GM06990 (cell line): ENCODE results near the gene ZNF398.
"Not testable (repeated sequence)": the region's sequence is repeated elsewhere in the genome, so short reads cannot be mapped to it uniquely, and the experiment has no call there.

Source experiments
- DNase-seq: peaks from one replicate; pipeline ENCODE4 v3.0.0-alpha.2; 2011; ENCODE audit not compliant: insufficient read length; ENCODE audit errors: extremely low read depth
- H3K27me3 ChIP-seq: replicated peaks from 2 replicates; pipeline ENCODE4 v1.6.0; 2011; ENCODE audit warnings: low read length; ENCODE audit not compliant: control insufficient read depth, insufficient read depth
- H3K36me3 ChIP-seq: 2 replicates; pipeline ENCODE4 v1.5.1; 2011; ENCODE audit warnings: low read length; ENCODE audit not compliant: control insufficient read depth, insufficient read depth
- H3K4me3 ChIP-seq: replicated peaks from 2 replicates; pipeline ENCODE4 v1.5.1; 2011; ENCODE audit warnings: low read depth, mild to moderate bottlenecking, control low read depth, low read length
- TF ChIP-seq, protein P1 (sequence below): IDR thresholded peaks from 2 replicates; pipeline ENCODE4 v1.5.1; 2011; ENCODE audit warnings: low read length, control low read depth, mild to moderate bottlenecking, inconsistent platforms; ENCODE audit not compliant: insufficient read depth, poor library complexity, severe bottlenecking

The ZNF398 gene

DNA sequence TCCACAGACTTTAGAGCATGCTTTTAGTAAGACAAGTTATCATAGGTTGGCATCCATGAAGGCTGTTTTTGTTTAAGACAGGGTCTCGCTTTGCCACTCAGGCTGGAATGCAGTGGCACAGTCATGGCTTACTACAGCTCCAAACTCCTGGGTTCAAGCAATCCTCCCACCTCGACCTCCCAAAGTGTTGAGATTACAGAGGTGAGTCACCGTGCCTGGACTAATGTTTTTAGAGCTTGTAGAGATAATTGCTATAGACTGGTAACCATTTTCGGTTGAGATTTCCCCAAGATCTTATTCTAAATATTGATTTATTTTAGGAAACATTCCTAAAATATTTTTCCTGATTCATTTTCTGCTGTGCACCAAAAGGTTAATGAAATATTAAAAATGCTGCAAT, 5.4 kb upstream of the ZNF398 start:
- Histone ChIP-seq H3K27me3 (no peaks in the 10 kb centered on the region), H3K36me3 (no peaks in the 10 kb centered on the region; the same call in 1 of the 2 replicates), H3K4me3 (no peak overlapping the region)
- TF ChIP-seq, protein P1, sequence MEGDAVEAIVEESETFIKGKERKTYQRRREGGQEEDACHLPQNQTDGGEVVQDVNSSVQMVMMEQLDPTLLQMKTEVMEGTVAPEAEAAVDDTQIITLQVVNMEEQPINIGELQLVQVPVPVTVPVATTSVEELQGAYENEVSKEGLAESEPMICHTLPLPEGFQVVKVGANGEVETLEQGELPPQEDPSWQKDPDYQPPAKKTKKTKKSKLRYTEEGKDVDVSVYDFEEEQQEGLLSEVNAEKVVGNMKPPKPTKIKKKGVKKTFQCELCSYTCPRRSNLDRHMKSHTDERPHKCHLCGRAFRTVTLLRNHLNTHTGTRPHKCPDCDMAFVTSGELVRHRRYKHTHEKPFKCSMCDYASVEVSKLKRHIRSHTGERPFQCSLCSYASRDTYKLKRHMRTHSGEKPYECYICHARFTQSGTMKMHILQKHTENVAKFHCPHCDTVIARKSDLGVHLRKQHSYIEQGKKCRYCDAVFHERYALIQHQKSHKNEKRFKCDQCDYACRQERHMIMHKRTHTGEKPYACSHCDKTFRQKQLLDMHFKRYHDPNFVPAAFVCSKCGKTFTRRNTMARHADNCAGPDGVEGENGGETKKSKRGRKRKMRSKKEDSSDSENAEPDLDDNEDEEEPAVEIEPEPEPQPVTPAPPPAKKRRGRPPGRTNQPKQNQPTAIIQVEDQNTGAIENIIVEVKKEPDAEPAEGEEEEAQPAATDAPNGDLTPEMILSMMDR = no peak
- DNase-seq = no peak

DNA sequence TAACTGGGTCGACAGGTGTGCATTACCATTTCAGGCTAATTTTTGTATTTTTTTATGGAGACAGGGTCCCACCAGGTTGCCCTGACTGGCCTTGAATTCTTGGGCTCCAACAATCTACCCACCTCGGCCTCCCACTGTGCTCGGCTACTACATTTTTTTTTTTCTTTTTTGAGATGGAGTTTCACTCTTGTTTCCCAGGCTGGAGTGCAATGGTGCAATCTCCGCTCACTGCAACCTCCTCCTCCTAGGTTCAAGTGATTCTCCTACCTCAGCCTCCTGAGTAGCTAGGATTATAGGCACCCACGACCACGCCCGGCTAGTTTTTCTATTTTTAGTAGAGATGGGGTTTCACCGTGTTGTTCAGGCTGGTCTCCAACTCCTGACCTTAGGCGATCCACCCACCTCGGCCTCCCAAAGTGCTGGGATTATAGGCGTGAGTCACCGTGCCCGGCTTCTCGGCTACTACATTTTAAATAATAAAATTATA, 2.8 kb upstream of the ZNF398 start:
- not testable (repeated sequence) for H3K4me3 ChIP-seq, H3K36me3 ChIP-seq, DNase-seq, H3K27me3 ChIP-seq

DNA sequence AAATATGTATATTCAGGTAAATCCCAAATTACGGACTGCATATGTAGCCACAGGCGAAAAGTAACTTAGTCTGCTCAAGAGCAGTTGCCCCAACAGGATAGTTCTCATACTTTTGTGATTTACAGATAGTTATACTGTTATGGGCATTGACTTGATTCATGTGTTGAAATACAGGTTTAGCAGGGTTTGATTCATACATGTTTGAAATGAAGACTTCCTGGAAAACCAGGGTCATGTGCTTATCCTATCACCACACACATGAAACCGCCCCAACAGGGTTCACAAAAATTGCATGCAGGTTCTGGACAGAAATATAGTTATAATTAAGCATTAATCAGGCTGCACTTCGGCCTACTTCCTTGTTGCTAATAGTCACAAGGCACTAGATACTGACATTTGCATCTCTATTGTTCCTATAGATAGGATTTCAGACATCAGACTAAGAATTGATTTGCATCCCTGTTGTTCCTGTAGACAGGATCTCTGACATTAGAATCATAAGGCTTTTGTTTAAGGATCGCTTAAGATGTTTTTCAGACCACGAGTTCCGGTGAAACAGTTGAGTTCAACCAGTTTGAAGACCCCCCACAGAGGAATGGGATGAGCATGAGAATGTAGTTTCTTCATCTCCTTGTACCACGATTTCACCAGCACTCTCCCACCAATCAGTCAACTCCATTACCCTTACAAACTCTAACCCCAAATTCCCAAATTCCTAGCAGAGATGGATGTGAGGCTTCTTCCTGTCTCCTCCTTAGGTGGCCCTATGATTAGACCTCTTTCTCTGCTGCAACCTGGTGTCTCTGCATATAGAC, 2.0 kb upstream of the ZNF398 start:
- no peaks in the 10 kb centered on the region for H3K27me3 ChIP-seq
- TF ChIP-seq, protein P1 = no peak
- H3K36me3 ChIP-seq = no peaks in the 10 kb centered on the region
- peak overlapping the region; percentile 90 for H3K4me3 ChIP-seq
- DNase-seq = no peak

DNA sequence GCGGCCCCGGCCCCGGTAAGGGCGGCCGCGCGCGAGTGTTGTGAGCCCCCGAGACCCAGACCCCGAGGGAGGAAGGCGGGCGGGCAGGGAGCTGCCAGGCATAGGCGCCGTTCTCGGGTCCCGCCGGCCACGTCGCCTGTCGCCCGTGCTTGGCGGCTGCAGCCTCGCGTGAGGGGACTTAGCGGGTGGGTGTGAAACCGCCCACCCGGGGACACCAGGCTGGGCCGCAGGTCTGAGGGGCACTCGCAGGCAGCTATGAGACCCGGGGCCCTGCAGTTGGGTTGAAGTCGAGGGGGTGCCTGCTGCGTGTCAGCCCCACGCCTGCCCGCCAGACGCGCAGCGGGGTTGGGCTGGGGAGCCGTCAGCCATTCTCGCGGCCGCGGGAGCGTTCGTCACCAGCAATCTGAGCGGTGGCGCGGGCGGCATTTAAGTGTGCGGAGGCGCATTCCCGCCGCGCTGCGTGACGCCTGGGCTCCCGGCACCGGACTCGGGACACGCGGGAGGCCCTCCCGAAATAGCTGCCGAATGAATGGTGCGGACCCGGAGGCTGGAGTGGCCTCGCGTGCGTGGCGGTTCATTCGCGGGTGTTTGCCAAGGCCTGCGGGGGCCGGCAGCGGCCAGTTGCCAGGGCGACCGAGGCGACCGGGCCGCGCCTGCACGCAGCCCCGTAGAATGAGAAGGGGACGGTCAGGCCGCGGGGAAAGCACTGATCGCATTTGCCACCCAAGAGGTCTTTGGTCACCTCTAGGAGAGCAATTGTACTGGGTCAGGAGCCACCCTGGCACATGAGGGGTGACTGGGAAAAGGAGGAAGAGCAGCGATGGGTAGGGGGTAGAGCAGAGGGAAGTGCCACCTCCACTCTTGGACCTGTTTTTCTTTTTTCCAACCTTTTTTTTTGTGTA, 750 bp downstream of the ZNF398 start:
- Histone ChIP-seq H3K27me3 (no peaks in the 10 kb centered on the region), H3K36me3 (no peaks in the 10 kb centered on the region), H3K4me3 (peak overlapping the region; percentile 90)
- TF ChIP-seq, protein P1 = no peak
- DNase-seq = peak; percentile 79

DNA sequence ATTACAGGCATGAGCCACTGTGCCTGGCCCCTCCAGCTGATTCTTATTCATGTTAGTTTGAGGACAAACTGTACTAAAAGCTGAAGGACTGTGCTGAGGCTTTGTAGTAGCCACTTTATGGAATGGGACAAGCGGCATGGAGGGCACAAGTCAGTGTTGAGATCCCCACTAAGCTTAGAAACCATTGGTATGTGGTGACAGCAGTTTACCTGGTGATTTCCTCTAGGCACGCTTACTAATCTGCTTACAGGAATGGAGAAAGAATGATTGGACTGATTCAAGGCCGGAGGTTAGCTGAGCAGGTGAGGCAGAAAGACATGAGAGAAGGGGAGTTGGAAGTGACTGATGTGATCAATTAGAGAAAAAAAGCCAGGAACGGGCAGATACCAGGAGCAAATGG, 3.7 kb downstream of the ZNF398 start:
- Histone ChIP-seq H3K4me3 (no peak overlapping the region), H3K27me3 (no peaks in the 10 kb centered on the region), H3K36me3 (no peaks in the 10 kb centered on the region; the same call in none of the 2 replicates)
- no peak for DNase-seq
- TF ChIP-seq, protein P1 = no peak

DNA sequence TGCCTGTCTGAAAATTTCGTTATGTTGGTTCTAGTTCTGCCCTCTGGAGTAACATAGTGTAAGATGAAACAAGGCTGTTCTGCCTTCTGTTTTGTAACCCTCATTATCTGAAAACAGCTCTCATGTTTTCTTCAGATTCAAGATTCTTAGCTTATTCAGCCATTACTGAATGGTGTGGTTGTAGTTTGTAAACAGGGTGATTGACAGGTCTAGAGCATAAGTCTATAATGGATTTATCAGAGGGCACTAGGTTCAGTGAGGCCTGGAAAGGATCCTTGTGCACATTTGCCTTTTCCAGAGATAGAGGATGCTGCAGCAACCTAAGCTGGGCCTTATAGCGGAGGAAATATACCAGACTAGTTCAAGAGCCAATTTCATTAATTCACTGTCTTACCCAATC, 6.1 kb downstream of the ZNF398 start:
- Histone ChIP-seq H3K36me3 (no peaks in the 10 kb centered on the region; the same call in none of the 2 replicates), H3K27me3 (no peaks in the 10 kb centered on the region), H3K4me3 (no peak overlapping the region)
- DNase-seq = no peak
- TF ChIP-seq, protein P1 = no peak
